H9 (cell line): Measurements from ENCODE around the gene ANKRD17. TPM values are rescaled to one million over a fixed set of nuclear protein-coding genes. Genes with fewer than 3 reads are reported as not detected.

Experiments
- DNase-seq: peaks from one replicate; pipeline ENCODE4 v3.0.0-alpha.2; 2017
- H2AFZ ChIP-seq: one replicate; pipeline ENCODE4 v1.6.1; 2013; ENCODE audit warnings: mild to moderate bottlenecking, low read length, control low read depth, moderate library complexity
- H2AK5ac ChIP-seq: 2 replicates; pipeline ENCODE4 v1.6.1; 2013; ENCODE audit warnings: low read length, control low read depth, mixed read lengths; ENCODE audit not compliant: insufficient read length
- H2BK120ac ChIP-seq: one replicate; pipeline ENCODE4 v1.6.1; 2013; ENCODE audit warnings: low read depth, mild to moderate bottlenecking, low read length, control low read depth, inconsistent platforms; ENCODE audit not compliant: poor library complexity, severe bottlenecking
- H2BK12ac ChIP-seq: 2 replicates; pipeline ENCODE4 v1.6.1; 2013; ENCODE audit warnings: low read length, control low read depth, mixed read lengths, low read depth; ENCODE audit not compliant: insufficient read length
- H2BK15ac ChIP-seq: 2 replicates; pipeline ENCODE4 v1.6.1; 2013; ENCODE audit warnings: low read depth, low read length, control low read depth
- H2BK20ac ChIP-seq: one replicate; pipeline ENCODE4 v1.6.1; 2013; ENCODE audit warnings: low read depth, mild to moderate bottlenecking, low read length, control low read depth, inconsistent platforms; ENCODE audit not compliant: poor library complexity, severe bottlenecking
- H2BK5ac ChIP-seq: 2 replicates; pipeline ENCODE4 v1.6.1; 2013; ENCODE audit warnings: low read length, control low read depth, mixed read lengths; ENCODE audit not compliant: insufficient read length
- H3K14ac ChIP-seq: 2 replicates; pipeline ENCODE4 v1.6.1; 2013; ENCODE audit warnings: low read length, control low read depth; ENCODE audit not compliant: insufficient read depth
- H3K18ac ChIP-seq: 2 replicates; pipeline ENCODE4 v1.6.1; 2013; ENCODE audit warnings: low read depth, mild to moderate bottlenecking, mixed read lengths, low read length, control low read depth; ENCODE audit not compliant: insufficient read length
- H3K23ac ChIP-seq: 2 replicates; pipeline ENCODE4 v1.6.1; 2013; ENCODE audit warnings: low read length, control low read depth, mixed read lengths, low read depth; ENCODE audit not compliant: insufficient read length
- H3K23me2 ChIP-seq: 2 replicates; pipeline ENCODE4 v1.6.1; 2013; ENCODE audit warnings: low read depth, mild to moderate bottlenecking, mixed read lengths, low read length, control low read depth; ENCODE audit not compliant: insufficient read length, poor library complexity, severe bottlenecking
- H3K27ac ChIP-seq: 2 replicates; pipeline ENCODE4 v1.5.1; 2013; ENCODE audit warnings: low read length, control low read depth, mixed read lengths, low read depth; ENCODE audit not compliant: insufficient read length
- H3K27me3 ChIP-seq: 2 replicates; pipeline ENCODE4 v1.6.1; 2013; ENCODE audit warnings: low read length, control low read depth, inconsistent platforms; ENCODE audit not compliant: insufficient read depth
- H3K4ac ChIP-seq: 2 replicates; pipeline ENCODE4 v1.6.1; 2013; ENCODE audit warnings: low read depth, mild to moderate bottlenecking, control low read depth, inconsistent platforms, low read length, moderate library complexity
- H3K4me1 ChIP-seq: 2 replicates; pipeline ENCODE4 v1.6.1; 2013; ENCODE audit warnings: low read length, control low read depth, inconsistent platforms; ENCODE audit not compliant: insufficient read depth
- H3K4me2 ChIP-seq: 2 replicates; pipeline ENCODE4 v1.6.1; 2013; ENCODE audit warnings: low read length, control low read depth, mixed read lengths; ENCODE audit not compliant: insufficient read length, insufficient read depth
- H3K56ac ChIP-seq: 2 replicates; pipeline ENCODE4 v1.6.1; 2013; ENCODE audit warnings: low read depth, mild to moderate bottlenecking, mixed read lengths, low read length, control low read depth; ENCODE audit not compliant: insufficient read length
- H3K79me1 ChIP-seq: 2 replicates; pipeline ENCODE4 v1.6.1; 2013; ENCODE audit warnings: low read depth, mild to moderate bottlenecking, moderate library complexity, low read length, control low read depth, inconsistent platforms; ENCODE audit not compliant: insufficient read depth, poor library complexity, severe bottlenecking
- H3K79me2 ChIP-seq: 2 replicates; pipeline ENCODE4 v1.6.1; 2013; ENCODE audit warnings: low read length, control low read depth, inconsistent platforms; ENCODE audit not compliant: insufficient read depth
- H3K9ac ChIP-seq: 2 replicates; pipeline ENCODE4 v1.6.1; 2013; ENCODE audit warnings: low read length, control low read depth, mixed read lengths; ENCODE audit not compliant: insufficient read length; ENCODE audit errors: extremely low read depth
- H3K9me3 ChIP-seq: one replicate; pipeline ENCODE4 v1.6.1; 2013; ENCODE audit warnings: low read depth, low read length, inconsistent platforms; ENCODE audit not compliant: control insufficient read depth
- H3T11ph ChIP-seq: one replicate; pipeline ENCODE4 v1.6.1; 2013; ENCODE audit warnings: mild to moderate bottlenecking, low read length, control low read depth, inconsistent platforms
- H4K20me1 ChIP-seq: one replicate; pipeline ENCODE4 v1.6.1; 2013; ENCODE audit not compliant: control insufficient read depth, insufficient read length, insufficient read depth
- H4K5ac ChIP-seq: 2 replicates; pipeline ENCODE4 v1.6.1; 2013; ENCODE audit warnings: low read depth, mild to moderate bottlenecking, mixed read lengths, low read length, control low read depth; ENCODE audit not compliant: insufficient read length
- H4K8ac ChIP-seq: replicated peaks from 2 replicates; pipeline ENCODE4 v1.6.1; 2013; ENCODE audit warnings: low read length, control low read depth, mixed read lengths, low read depth; ENCODE audit not compliant: insufficient read length
- H4K91ac ChIP-seq: 2 replicates; pipeline ENCODE4 v1.6.1; 2013; ENCODE audit warnings: low read depth, mild to moderate bottlenecking, moderate library complexity, mixed read lengths, low read length, control low read depth; ENCODE audit not compliant: insufficient read length
- H3K27ac Mint-ChIP-seq, 3 experiments: 2 replicates in 2 of 3; 3 replicates in 1 of 3; pipeline ENCODE4 v1.8.0; 2020 to 2021; ENCODE audit warnings: mixed read lengths in 3 of 3, mild to moderate bottlenecking in 1 of 3, moderate library complexity in 1 of 3
- H3K27me3 Mint-ChIP-seq: 2 replicates; pipeline ENCODE4 v1.8.0; 2021; ENCODE audit warnings: low read depth, mild to moderate bottlenecking, moderate library complexity, mixed read lengths
- H3K36me3 Mint-ChIP-seq, 3 experiments: 2 replicates in 2 of 3; 3 replicates in 1 of 3; pipeline ENCODE4 v1.8.0; 2020 to 2021; ENCODE audit warnings: low read depth in 3 of 3, mixed read lengths in 3 of 3; ENCODE audit not compliant: insufficient read depth in 1 of 3
- H3K4me1 Mint-ChIP-seq, 2 experiments: 2 replicates each; pipeline ENCODE4 v1.8.0; 2020; ENCODE audit warnings: mixed read lengths in 2 of 2
- H3K4me3 Mint-ChIP-seq, 2 experiments: 2 replicates in 1 of 2; 3 replicates in 1 of 2; pipeline ENCODE4 v1.8.0; 2020 to 2021; ENCODE audit warnings: mild to moderate bottlenecking in 2 of 2, mixed read lengths in 2 of 2, moderate library complexity in 1 of 2
- H3K9me3 Mint-ChIP-seq, 2 experiments: 2 replicates in 1 of 2; 3 replicates in 1 of 2; pipeline ENCODE4 v1.8.0; 2020; ENCODE audit warnings: mild to moderate bottlenecking in 2 of 2, mixed read lengths in 2 of 2, moderate library complexity in 1 of 2
- WGBS: extraction: QIAGEN DNeasy Blood & Tissue Kit; methylation state at CpG from one replicate; pipeline ENCODE4 v1.1.7; 2013; ENCODE audit warnings: missing lambda C conversion rate, low lambda C conversion rate, mixed read lengths; ENCODE audit not compliant: insufficient read length; ENCODE audit errors: extremely low coverage; 5-methylcytosine and 5-hydroxymethylcytosine counted together
- total RNA-seq: library from RNA; stranded (reverse); gene quantifications from 2 replicates; pipeline ENCODE4 v1.2.1, GENCODE V29; 2021
- TF ChIP-seq, protein P1 (sequence below): fragments of 200-600 bp; sonication (generic); conservative IDR thresholded peaks from 3 replicates; pipeline ENCODE4 v1.8.0; 2021; ENCODE audit warnings: antibody characterized with exemption, mild to moderate bottlenecking

The ANKRD17 gene
- total RNA-seq, 1 experiment from 2014 or later = 82.4 TPM

DNA sequence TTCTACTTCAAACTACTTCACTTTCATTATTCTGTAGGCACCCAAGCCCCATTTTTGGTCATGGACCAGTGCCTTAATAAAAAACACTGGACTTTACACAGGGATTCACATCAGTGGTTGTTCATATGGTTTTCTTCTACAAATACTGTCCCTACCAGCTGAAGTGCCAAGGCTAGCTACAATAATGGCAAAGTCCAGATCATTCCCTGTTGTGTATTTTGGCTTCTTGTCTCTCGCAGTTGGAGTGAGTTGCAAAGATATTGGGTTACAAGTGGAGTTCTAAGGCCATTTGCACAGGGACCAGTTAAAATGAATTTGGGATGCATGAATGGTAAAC is 16.7 kb upstream of the ANKRD17 start:
- Histone ChIP-seq H4K8ac (no peak overlapping the region), H2BK5ac (no peak overlapping the region), H3K4me2 (no peak overlapping the region), H4K20me1 (no peaks in the 10 kb centered on the region), H3K14ac (no peak overlapping the region), H3K23ac (no peak overlapping the region), H3K23me2 (no peaks in the 10 kb centered on the region), H3K9ac (no peak overlapping the region), H3K79me1 (no peaks in the 10 kb centered on the region), H3K4me1 (no peaks in the 10 kb centered on the region), H2AK5ac (no peak overlapping the region), H3K27me3 (no peaks in the 10 kb centered on the region), H2BK20ac (no peak overlapping the region), H3T11ph (no peak overlapping the region), H4K91ac (no peak overlapping the region), H3K4ac (no peak overlapping the region), H3K9me3 (no peaks in the 10 kb centered on the region), H3K27ac (no peak overlapping the region), H2BK12ac (no peak overlapping the region), H2BK15ac (no peak overlapping the region), H3K56ac (no peak overlapping the region), H4K5ac (no peak overlapping the region), H3K18ac (no peak overlapping the region), H3K79me2 (no peaks in the 10 kb centered on the region), H2BK120ac (no peak overlapping the region), H2AFZ (no peak overlapping the region)
- peaks cover 2 to 16% (median 5%) of the 10 kb centered on the region in 3 experiments; a peak in 5 of 7 replicates for H3K36me3 Mint-ChIP-seq
- WGBS = no CpG with 5 or more reads among the region's 1 CpG
- no peaks in the 10 kb centered on the region for H3K4me1 Mint-ChIP-seq
- TF ChIP-seq, protein P1, sequence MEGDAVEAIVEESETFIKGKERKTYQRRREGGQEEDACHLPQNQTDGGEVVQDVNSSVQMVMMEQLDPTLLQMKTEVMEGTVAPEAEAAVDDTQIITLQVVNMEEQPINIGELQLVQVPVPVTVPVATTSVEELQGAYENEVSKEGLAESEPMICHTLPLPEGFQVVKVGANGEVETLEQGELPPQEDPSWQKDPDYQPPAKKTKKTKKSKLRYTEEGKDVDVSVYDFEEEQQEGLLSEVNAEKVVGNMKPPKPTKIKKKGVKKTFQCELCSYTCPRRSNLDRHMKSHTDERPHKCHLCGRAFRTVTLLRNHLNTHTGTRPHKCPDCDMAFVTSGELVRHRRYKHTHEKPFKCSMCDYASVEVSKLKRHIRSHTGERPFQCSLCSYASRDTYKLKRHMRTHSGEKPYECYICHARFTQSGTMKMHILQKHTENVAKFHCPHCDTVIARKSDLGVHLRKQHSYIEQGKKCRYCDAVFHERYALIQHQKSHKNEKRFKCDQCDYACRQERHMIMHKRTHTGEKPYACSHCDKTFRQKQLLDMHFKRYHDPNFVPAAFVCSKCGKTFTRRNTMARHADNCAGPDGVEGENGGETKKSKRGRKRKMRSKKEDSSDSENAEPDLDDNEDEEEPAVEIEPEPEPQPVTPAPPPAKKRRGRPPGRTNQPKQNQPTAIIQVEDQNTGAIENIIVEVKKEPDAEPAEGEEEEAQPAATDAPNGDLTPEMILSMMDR = no peak
- H3K9me3 Mint-ChIP-seq = peaks cover 9 to 10% of the 10 kb centered on the region in 2 experiments; a peak in 3 of 5 replicates
- H3K4me3 Mint-ChIP-seq = no peak overlapping the region
- no peak for DNase-seq
- H3K27me3 Mint-ChIP-seq = no peaks in the 10 kb centered on the region; the same call in 1 of the 2 replicates
- no peak overlapping the region for H3K27ac Mint-ChIP-seq
